Measurements from ENCODE around the gene STX16. TPM values are rescaled to one million over a fixed set of nuclear protein-coding genes. Genes with fewer than 3 reads are reported as not detected.

STX16 gene
- total and polyA plus RNA-seq, 2 experiments from 2014 or later, result 23.2 to 41.8 TPM

DNA sequence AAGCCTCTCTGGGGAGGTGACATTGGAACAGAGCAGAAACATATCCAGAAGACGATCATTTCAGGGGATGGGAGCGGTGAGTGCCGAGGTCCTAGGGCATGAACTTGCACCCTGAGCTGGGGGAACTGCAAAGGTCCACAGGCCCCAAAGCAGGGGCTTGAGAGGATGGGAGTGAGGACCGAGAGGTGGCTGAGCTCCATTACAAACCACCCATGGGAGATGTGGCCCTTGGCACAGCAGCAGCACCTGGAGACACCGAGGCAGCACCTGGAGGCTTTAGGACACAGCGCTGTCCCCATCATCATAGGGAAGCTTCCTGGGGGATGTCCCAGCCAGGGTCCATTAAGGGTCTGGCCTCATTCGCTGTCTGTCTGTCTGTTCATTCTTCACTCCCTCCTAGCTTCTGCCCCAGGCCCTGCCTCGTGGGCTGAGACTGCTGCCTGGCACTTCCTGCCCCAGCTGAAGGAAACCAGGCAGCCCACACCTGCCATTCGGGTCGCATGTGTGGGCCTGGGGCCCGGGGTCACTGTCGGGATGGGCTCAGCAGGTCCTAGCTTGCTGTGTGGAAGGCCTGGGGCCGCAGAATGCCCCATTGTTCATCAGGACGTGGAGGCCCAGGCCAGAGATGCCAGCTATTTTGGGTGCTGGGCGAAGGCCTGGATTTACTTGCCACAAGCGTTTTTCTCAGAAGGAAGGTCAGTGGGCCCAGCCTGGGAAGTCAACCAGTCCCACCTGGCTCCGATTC is 42.8 kb upstream of the STX16 start:
- Histone ChIP-seq H3K9me3 (ENCODE audit: low read depth) (no peaks in the 10 kb centered on the region), H3K4me1 (ENCODE audit: insufficient read depth) (no peaks in the 10 kb centered on the region), H3K27ac (no peak overlapping the region), H2AFZ (no peak overlapping the region), H3K36me3 (replicated peaks; ENCODE audit: insufficient read depth, low read depth) (no peaks in the 10 kb centered on the region), H3K4me2 (no peak overlapping the region), H3K27me3 (no peaks in the 10 kb centered on the region), H3K4me3 (no peak overlapping the region), H3K79me2 (no peaks in the 10 kb centered on the region), H4K20me1 (ENCODE audit: insufficient read depth, poor library complexity, severe bottlenecking) (no peaks in the 10 kb centered on the region), H3K9me2 (replicated peaks; ENCODE audit: insufficient read depth) (no peaks in the 10 kb centered on the region)
- TF ChIP-seq CTCF (IDR thresholded peaks at IDR 0.05; ENCODE audit: poor library complexity) (no peak), EZH2phosphoT487 (IDR thresholded peaks at IDR 0.05; ENCODE audit: low read depth, severe bottlenecking, unreplicated experiment) (no peak), EZH2 (IDR thresholded peaks at IDR 0.05; ENCODE audit: borderline replicate concordance) (no peak)
- no peak for DNase-seq (ENCODE audit: low spot score)
- 88% methylated on average over 17 of the region's 17 CpGs for WGBS (ENCODE audit: low lambda C conversion rate, missing lambda C conversion rate)

DNA sequence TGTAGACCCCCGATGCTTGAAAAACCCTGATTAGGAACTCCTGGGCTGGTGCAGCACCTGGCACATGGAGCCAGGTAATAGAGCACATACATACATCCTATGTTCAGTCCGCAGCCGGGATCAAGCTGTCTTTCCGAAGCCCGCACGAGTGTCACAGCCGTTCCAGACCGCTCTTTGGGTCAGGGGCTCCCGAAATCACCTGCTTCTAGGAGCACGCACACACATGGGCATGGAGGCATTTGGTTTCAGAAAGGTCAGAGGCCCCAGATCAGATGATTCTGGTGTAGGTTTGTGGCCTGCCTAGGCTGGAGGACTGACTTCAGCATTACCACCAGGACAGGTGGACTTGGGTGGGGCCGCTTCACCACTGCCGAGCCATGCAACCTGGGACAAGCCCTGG is 42.1 kb upstream of the STX16 start:
- H3K27me3 ChIP-seq, result no peaks in the 10 kb centered on the region
- H3K36me3 ChIP-seq (replicated peaks; ENCODE audit: insufficient read depth, low read depth), result no peaks in the 10 kb centered on the region
- 94% methylated on average over 12 of the region's 12 CpGs for WGBS (ENCODE audit: low lambda C conversion rate, missing lambda C conversion rate)
- no peak for DNase-seq (ENCODE audit: low spot score)
- no peak overlapping the region for H3K4me2 ChIP-seq
- no peak overlapping the region for H2AFZ ChIP-seq
- H3K9me3 ChIP-seq (ENCODE audit: low read depth), result no peaks in the 10 kb centered on the region
- no peak overlapping the region for H3K4me3 ChIP-seq
- TF ChIP-seq EZH2 (IDR thresholded peaks at IDR 0.05; ENCODE audit: borderline replicate concordance), result no peak
- no peak for TF ChIP-seq CTCF (IDR thresholded peaks at IDR 0.05; ENCODE audit: poor library complexity)
- no peak for TF ChIP-seq EZH2phosphoT487 (IDR thresholded peaks at IDR 0.05; ENCODE audit: low read depth, severe bottlenecking, unreplicated experiment)
- H3K9me2 ChIP-seq (replicated peaks; ENCODE audit: insufficient read depth), result no peaks in the 10 kb centered on the region
- H3K27ac ChIP-seq, result no peak overlapping the region
- H3K4me1 ChIP-seq (ENCODE audit: insufficient read depth), result no peaks in the 10 kb centered on the region
- H4K20me1 ChIP-seq (ENCODE audit: insufficient read depth, poor library complexity, severe bottlenecking), result no peaks in the 10 kb centered on the region
- H3K79me2 ChIP-seq, result no peaks in the 10 kb centered on the region

GRCh38 chr20:58610071-58610800 is 40.8 kb upstream of the STX16 start:
- H3K4me1 ChIP-seq (ENCODE audit: insufficient read depth), result no peaks in the 10 kb centered on the region
- H3K27ac ChIP-seq, result no peak overlapping the region
- H3K27me3 ChIP-seq, result no peaks in the 10 kb centered on the region
- H3K9me3 ChIP-seq (ENCODE audit: low read depth), result no peaks in the 10 kb centered on the region
- H3K36me3 ChIP-seq (replicated peaks; ENCODE audit: insufficient read depth, low read depth), result no peaks in the 10 kb centered on the region
- H3K79me2 ChIP-seq, result no peaks in the 10 kb centered on the region
- DNase-seq (ENCODE audit: low spot score), result no peak
- no peak overlapping the region for H3K4me3 ChIP-seq
- 88% methylated on average over 13 of the region's 19 CpGs for WGBS (ENCODE audit: low lambda C conversion rate, missing lambda C conversion rate)
- TF ChIP-seq CTCF (IDR thresholded peaks at IDR 0.05; ENCODE audit: poor library complexity) (no peak), EZH2phosphoT487 (IDR thresholded peaks at IDR 0.05; ENCODE audit: low read depth, severe bottlenecking, unreplicated experiment) (no peak), EZH2 (IDR thresholded peaks at IDR 0.05; ENCODE audit: borderline replicate concordance) (no peak)
- H4K20me1 ChIP-seq (ENCODE audit: insufficient read depth, poor library complexity, severe bottlenecking), result no peaks in the 10 kb centered on the region
- no peak overlapping the region for H3K4me2 ChIP-seq
- H3K9me2 ChIP-seq (replicated peaks; ENCODE audit: insufficient read depth), result no peaks in the 10 kb centered on the region
- H2AFZ ChIP-seq, result no peak overlapping the region

Measured in hepatocyte (in vitro differentiated cells).